Tibial nerve (tissue), 4 donors: ENCODE measurements around the gene ITIH5. TPM values are rescaled to one million over a fixed set of nuclear protein-coding genes. Genes with fewer than 3 reads are reported as not detected.

Experiments used
- DNase-seq, 2 donors: peaks; one replicate each; pipeline ENCODE4 v3.0.0-alpha.2; 2019; ENCODE audit warnings: low spot score in 2 of 2
- H3K27ac ChIP-seq, 4 donors: fragments of 200-600 bp; sonication (generic) in 3 of 4; one replicate each; pipeline ENCODE4 v1.5.1; 2017 to 2019; ENCODE audit warnings: mild to moderate bottlenecking in 1 of 4
- H3K27me3 ChIP-seq, 2 donors: fragments of 200-600 bp; sonication (generic) in 1 of 2; one replicate each; pipeline versions ENCODE4 v1.5.1 to v1.6.0; 2017 to 2019
- H3K36me3 ChIP-seq, 3 donors: fragments of 200-600 bp; sonication (generic); one replicate each; pipeline ENCODE4 v1.5.1; 2018 to 2019
- H3K4me1 ChIP-seq, 4 donors: fragments of 200-600 bp; sonication (generic) in 3 of 4; one replicate each; pipeline ENCODE4 v1.5.1; 2017 to 2019
- H3K4me3 ChIP-seq, 4 donors: fragments of 200-600 bp; sonication (generic) in 3 of 4; one replicate each; pipeline ENCODE4 v1.5.1; 2017 to 2019; ENCODE audit warnings: mild to moderate bottlenecking in 1 of 4, moderate library complexity in 1 of 4
- H3K9me3 ChIP-seq, 4 donors: fragments of 200-600 bp; sonication (generic) in 3 of 4; one replicate each; pipeline ENCODE4 v1.5.1; 2017 to 2019
- CTCF ChIP-seq, 5 experiments: fragments of 200-600 bp in 3 of 5; fragments of 450-650 bp in 2 of 5; sonication (generic) in 3 of 5; IDR thresholded peaks; one replicate each; pipeline ENCODE4 v1.5.1; 2016 to 2019; ENCODE audit warnings: antibody characterized with exemption in 5 of 5, mild to moderate bottlenecking in 3 of 5, moderate library complexity in 2 of 5
- EP300 ChIP-seq, 2 donors: sonication (generic); formaldehyde crosslinking; IDR thresholded peaks; one replicate each; pipeline ENCODE4 v1.6.1; 2017; ENCODE audit warnings: antibody characterized with exemption in 2 of 2, mild to moderate bottlenecking in 1 of 2
- POLR2A ChIP-seq, 2 donors: fragments of 450-650 bp; IDR thresholded peaks; one replicate each; pipeline ENCODE4 v1.6.1; 2017; ENCODE audit warnings: antibody characterized with exemption in 2 of 2, mild to moderate bottlenecking in 2 of 2, moderate library complexity in 2 of 2
- WGBS, 2 donors: methylation state at CpG; one replicate each; pipeline ENCODE4 v1.1.5; 2018; 5-methylcytosine and 5-hydroxymethylcytosine counted together
- total RNA-seq, 4 donors: library from RNA; depleted of rRNA; stranded (reverse); fragments of >200 nt; gene quantifications; one replicate each; pipeline ENCODE4 v1.1.0, GENCODE V29; 2016

Gene ITIH5
- total RNA-seq, 4 donors from 2014 or later = 20.7 to 86.4 (median 26.9) TPM

- 77 to 78% methylated on average over 3 of the region's 3 CpGs for WGBS, 2 donors
- no peaks in the 10 kb centered on the region for H3K36me3 ChIP-seq
These were observed 3.4 kb upstream of the ITIH5 start for GRCh38 chr10:7670157-7670556.

GRCh38 chr10:7667262-7668141, 736 bp upstream of the ITIH5 start:
- Histone ChIP-seq H3K9me3 (no peaks in the 10 kb centered on the region), H3K27ac (peak overlapping the region in 2 of 4 donors; percentile 51 to 73), H3K36me3 (no peaks in the 10 kb centered on the region), H3K27me3 (peaks cover 0 to 14% of the 10 kb centered on the region in 2 donors), H3K4me1 (peaks cover 0 to 52% (median 3%) of the 10 kb centered on the region in 4 donors), H3K4me3 (peak overlapping the region; percentile 28 to 87 (median 42))
- no peak for TF ChIP-seq EP300 (IDR thresholded peaks at IDR 0.05)
- TF ChIP-seq POLR2A (IDR thresholded peaks at IDR 0.05) = no peak
- no peak for TF ChIP-seq CTCF (IDR thresholded peaks at IDR 0.05)
- no peak for DNase-seq
- WGBS, 2 donors = 4 to 5% methylated on average over 27 to 31 of the region's 44 CpGs

More at GRCh38 chr10:7670157-7670556, 3.4 kb upstream of the ITIH5 start:
- Histone ChIP-seq H3K9me3 (no peaks in the 10 kb centered on the region), H3K4me1 (peaks cover 0 to 32% (median 3%) of the 10 kb centered on the region in 4 donors), H3K27ac (no peak overlapping the region), H3K4me3 (no peak overlapping the region), H3K27me3 (peaks cover 0 to 8% of the 10 kb centered on the region in 2 donors)
- no peak for DNase-seq
- no peak for TF ChIP-seq EP300 (IDR thresholded peaks at IDR 0.05)
- TF ChIP-seq CTCF (IDR thresholded peaks at IDR 0.05) = no peak
- no peak for TF ChIP-seq POLR2A (IDR thresholded peaks at IDR 0.05)

GRCh38 chr10:7665767-7666166, 999 bp downstream of the ITIH5 start:
- Histone ChIP-seq H3K27me3 (peaks cover 0 to 14% of the 10 kb centered on the region in 2 donors), H3K4me1 (peaks cover 0 to 48% (median 3%) of the 10 kb centered on the region in 4 donors), H3K27ac (peak overlapping the region in 2 of 4 donors; percentile 30 to 85), H3K36me3 (no peaks in the 10 kb centered on the region), H3K4me3 (peak overlapping the region; percentile 46 to 87 (median 61)), H3K9me3 (no peaks in the 10 kb centered on the region)
- TF ChIP-seq EP300 (IDR thresholded peaks at IDR 0.05) = no peak
- no peak for TF ChIP-seq CTCF (IDR thresholded peaks at IDR 0.05)
- no peak for TF ChIP-seq POLR2A (IDR thresholded peaks at IDR 0.05)
- 8 to 9% methylated on average over 6 of the region's 6 CpGs for WGBS, 2 donors
- no peak for DNase-seq

- TF ChIP-seq POLR2A (IDR thresholded peaks at IDR 0.05) (no peak), CTCF (IDR thresholded peaks at IDR 0.05) (no peak)
- Histone ChIP-seq H3K4me3 (peak overlapping the region in 1 of 4 donors; percentile 87), H3K4me1 (peaks cover 0 to 51% (median 3%) of the 10 kb centered on the region in 4 donors), H3K36me3 (no peaks in the 10 kb centered on the region), H3K9me3 (no peaks in the 10 kb centered on the region), H3K27ac (peak overlapping the region in 1 of 4 donors; percentile 85), H3K27me3 (peaks cover 0 to 14% of the 10 kb centered on the region in 2 donors)
- WGBS, 2 donors = 50 to 57% methylated on average over 2 of the region's 2 CpGs
- DNase-seq = no peak
These were observed 2.1 kb downstream of the ITIH5 start for GRCh38 chr10:7664707-7665106.

- peaks cover 0 to 14% of the 10 kb centered on the region in 2 donors for H3K27me3 ChIP-seq
- H3K4me1 ChIP-seq = peaks cover 0 to 48% (median 3%) of the 10 kb centered on the region in 4 donors
- no peaks in the 10 kb centered on the region for H3K9me3 ChIP-seq
- DNase-seq = no peak
- H3K4me3 ChIP-seq = no peak overlapping the region
- H3K36me3 ChIP-seq = no peaks in the 10 kb centered on the region
- 66 to 70% methylated on average over 5 of the region's 5 CpGs for WGBS, 2 donors
- TF ChIP-seq EP300 (IDR thresholded peaks at IDR 0.05) = no peak
- no peak for TF ChIP-seq POLR2A (IDR thresholded peaks at IDR 0.05)
- TF ChIP-seq CTCF (IDR thresholded peaks at IDR 0.05) = no peak
- peak overlapping the region in 1 of 4 donors; percentile 0 for H3K27ac ChIP-seq
These were observed 4.2 kb downstream of the ITIH5 start for GRCh38 chr10:7662522-7662921.
